GM23338 (cell line): ENCODE results near the gene LUZP2.

Experiments used
- CREB1 ChIP-seq: fragments of 250-450 bp; sonication (Bioruptor Pico); IDR thresholded peaks from 2 replicates; pipeline ENCODE4 v1.5.0; 2020; ENCODE audit warnings: low read depth, mild to moderate bottlenecking, moderate library complexity
- EZH2 ChIP-seq: fragments of 200-600 bp; sonication (generic); IDR thresholded peaks from one replicate; pipeline ENCODE4 v1.8.0; 2017; ENCODE audit warnings: antibody characterized with exemption, mild to moderate bottlenecking, low read depth; ENCODE audit not compliant: unreplicated experiment
- EZH2phosphoT487 ChIP-seq: fragments of 200-600 bp; sonication (generic); IDR thresholded peaks from one replicate; pipeline ENCODE4 v1.8.1; 2018; ENCODE audit warnings: antibody characterized with exemption; ENCODE audit not compliant: unreplicated experiment
- JUNB ChIP-seq: IDR thresholded peaks from one replicate; pipeline ENCODE4 v1.6.1; 2016; ENCODE audit warnings: antibody characterized with exemption; ENCODE audit not compliant: unreplicated experiment
- NANOG ChIP-seq: IDR thresholded peaks from 2 replicates; pipeline ENCODE4 v1.6.1; 2016; ENCODE audit warnings: antibody characterized with exemption, borderline replicate concordance
- POLR2AphosphoS5 ChIP-seq: IDR thresholded peaks from 2 replicates; pipeline ENCODE4 v1.6.1; 2016; ENCODE audit warnings: antibody characterized with exemption, low read depth
- STAT1 ChIP-seq: IDR thresholded peaks from one replicate; pipeline ENCODE4 v1.6.1; 2016; ENCODE audit warnings: antibody characterized with exemption; ENCODE audit not compliant: unreplicated experiment
- ZNF114 ChIP-seq: fragments of 250-450 bp; sonication (Bioruptor Pico); IDR thresholded peaks from 2 replicates; pipeline ENCODE4 v1.5.0; 2020; ENCODE audit warnings: mild to moderate bottlenecking, moderate library complexity
- TF ChIP-seq, protein P1 (sequence below), 2 experiments: fragments of 200-600 bp in 1 of 2; sonication (generic) in 1 of 2; conservative IDR thresholded peaks; 2 replicates each; pipeline versions ENCODE4 v1.5.1 to v1.6.1; 2016 to 2017; ENCODE audit warnings: antibody characterized with exemption in 2 of 2, low read depth in 2 of 2, mild to moderate bottlenecking in 2 of 2, moderate library complexity in 1 of 2
- TF ChIP-seq, protein P2 (sequence below): IDR thresholded peaks from 2 replicates; pipeline ENCODE4 v1.6.1; 2016; ENCODE audit warnings: antibody characterized with exemption
- TF ChIP-seq, protein P3 (sequence below): IDR thresholded peaks from one replicate; pipeline ENCODE4 v1.6.1; 2018; ENCODE audit warnings: antibody characterized with exemption; ENCODE audit not compliant: unreplicated experiment
- TF ChIP-seq, protein P4 (sequence below): fragments of 250-450 bp; sonication (Bioruptor Pico); IDR thresholded peaks from 2 replicates; pipeline ENCODE4 v1.5.0; 2020; ENCODE audit warnings: mild to moderate bottlenecking, moderate library complexity

DNA sequence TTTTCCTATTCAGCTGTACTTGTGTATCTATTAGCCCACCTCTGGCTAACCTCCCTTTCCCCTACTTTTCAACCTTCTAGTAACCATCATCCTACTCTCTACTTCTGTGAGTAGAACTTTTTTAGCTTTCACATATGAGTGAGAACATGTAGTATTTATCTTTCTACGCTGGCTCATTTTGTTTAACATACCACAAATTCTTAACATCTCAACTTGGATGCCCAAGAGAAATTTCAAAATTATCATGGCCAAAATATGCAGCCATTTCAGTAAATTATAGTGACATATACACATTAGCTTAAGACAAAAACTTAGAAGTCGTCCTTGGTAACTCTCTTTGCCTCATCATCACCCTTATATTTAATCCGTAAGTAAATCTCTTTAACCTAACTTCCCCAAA is 34.7 kb downstream of the LUZP2 start:
- TF ChIP-seq, protein P1, sequence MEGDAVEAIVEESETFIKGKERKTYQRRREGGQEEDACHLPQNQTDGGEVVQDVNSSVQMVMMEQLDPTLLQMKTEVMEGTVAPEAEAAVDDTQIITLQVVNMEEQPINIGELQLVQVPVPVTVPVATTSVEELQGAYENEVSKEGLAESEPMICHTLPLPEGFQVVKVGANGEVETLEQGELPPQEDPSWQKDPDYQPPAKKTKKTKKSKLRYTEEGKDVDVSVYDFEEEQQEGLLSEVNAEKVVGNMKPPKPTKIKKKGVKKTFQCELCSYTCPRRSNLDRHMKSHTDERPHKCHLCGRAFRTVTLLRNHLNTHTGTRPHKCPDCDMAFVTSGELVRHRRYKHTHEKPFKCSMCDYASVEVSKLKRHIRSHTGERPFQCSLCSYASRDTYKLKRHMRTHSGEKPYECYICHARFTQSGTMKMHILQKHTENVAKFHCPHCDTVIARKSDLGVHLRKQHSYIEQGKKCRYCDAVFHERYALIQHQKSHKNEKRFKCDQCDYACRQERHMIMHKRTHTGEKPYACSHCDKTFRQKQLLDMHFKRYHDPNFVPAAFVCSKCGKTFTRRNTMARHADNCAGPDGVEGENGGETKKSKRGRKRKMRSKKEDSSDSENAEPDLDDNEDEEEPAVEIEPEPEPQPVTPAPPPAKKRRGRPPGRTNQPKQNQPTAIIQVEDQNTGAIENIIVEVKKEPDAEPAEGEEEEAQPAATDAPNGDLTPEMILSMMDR (conservative IDR thresholded peaks at IDR 0.05; ENCODE audit: low read depth in 2 of 2), result no peak
- TF ChIP-seq EZH2phosphoT487 (no peak), EZH2 (no peak), POLR2AphosphoS5 (no peak), JUNB (no peak), ZNF114 (CRISPR knock-in tag) (no peak), NANOG (no peak), STAT1 (no peak), CREB1 (no peak)
- TF ChIP-seq, protein P2, sequence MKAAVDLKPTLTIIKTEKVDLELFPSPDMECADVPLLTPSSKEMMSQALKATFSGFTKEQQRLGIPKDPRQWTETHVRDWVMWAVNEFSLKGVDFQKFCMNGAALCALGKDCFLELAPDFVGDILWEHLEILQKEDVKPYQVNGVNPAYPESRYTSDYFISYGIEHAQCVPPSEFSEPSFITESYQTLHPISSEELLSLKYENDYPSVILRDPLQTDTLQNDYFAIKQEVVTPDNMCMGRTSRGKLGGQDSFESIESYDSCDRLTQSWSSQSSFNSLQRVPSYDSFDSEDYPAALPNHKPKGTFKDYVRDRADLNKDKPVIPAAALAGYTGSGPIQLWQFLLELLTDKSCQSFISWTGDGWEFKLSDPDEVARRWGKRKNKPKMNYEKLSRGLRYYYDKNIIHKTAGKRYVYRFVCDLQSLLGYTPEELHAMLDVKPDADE, result no peak
- TF ChIP-seq, protein P3, sequence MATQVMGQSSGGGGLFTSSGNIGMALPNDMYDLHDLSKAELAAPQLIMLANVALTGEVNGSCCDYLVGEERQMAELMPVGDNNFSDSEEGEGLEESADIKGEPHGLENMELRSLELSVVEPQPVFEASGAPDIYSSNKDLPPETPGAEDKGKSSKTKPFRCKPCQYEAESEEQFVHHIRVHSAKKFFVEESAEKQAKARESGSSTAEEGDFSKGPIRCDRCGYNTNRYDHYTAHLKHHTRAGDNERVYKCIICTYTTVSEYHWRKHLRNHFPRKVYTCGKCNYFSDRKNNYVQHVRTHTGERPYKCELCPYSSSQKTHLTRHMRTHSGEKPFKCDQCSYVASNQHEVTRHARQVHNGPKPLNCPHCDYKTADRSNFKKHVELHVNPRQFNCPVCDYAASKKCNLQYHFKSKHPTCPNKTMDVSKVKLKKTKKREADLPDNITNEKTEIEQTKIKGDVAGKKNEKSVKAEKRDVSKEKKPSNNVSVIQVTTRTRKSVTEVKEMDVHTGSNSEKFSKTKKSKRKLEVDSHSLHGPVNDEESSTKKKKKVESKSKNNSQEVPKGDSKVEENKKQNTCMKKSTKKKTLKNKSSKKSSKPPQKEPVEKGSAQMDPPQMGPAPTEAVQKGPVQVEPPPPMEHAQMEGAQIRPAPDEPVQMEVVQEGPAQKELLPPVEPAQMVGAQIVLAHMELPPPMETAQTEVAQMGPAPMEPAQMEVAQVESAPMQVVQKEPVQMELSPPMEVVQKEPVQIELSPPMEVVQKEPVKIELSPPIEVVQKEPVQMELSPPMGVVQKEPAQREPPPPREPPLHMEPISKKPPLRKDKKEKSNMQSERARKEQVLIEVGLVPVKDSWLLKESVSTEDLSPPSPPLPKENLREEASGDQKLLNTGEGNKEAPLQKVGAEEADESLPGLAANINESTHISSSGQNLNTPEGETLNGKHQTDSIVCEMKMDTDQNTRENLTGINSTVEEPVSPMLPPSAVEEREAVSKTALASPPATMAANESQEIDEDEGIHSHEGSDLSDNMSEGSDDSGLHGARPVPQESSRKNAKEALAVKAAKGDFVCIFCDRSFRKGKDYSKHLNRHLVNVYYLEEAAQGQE, result no peak
- TF ChIP-seq, protein P4, sequence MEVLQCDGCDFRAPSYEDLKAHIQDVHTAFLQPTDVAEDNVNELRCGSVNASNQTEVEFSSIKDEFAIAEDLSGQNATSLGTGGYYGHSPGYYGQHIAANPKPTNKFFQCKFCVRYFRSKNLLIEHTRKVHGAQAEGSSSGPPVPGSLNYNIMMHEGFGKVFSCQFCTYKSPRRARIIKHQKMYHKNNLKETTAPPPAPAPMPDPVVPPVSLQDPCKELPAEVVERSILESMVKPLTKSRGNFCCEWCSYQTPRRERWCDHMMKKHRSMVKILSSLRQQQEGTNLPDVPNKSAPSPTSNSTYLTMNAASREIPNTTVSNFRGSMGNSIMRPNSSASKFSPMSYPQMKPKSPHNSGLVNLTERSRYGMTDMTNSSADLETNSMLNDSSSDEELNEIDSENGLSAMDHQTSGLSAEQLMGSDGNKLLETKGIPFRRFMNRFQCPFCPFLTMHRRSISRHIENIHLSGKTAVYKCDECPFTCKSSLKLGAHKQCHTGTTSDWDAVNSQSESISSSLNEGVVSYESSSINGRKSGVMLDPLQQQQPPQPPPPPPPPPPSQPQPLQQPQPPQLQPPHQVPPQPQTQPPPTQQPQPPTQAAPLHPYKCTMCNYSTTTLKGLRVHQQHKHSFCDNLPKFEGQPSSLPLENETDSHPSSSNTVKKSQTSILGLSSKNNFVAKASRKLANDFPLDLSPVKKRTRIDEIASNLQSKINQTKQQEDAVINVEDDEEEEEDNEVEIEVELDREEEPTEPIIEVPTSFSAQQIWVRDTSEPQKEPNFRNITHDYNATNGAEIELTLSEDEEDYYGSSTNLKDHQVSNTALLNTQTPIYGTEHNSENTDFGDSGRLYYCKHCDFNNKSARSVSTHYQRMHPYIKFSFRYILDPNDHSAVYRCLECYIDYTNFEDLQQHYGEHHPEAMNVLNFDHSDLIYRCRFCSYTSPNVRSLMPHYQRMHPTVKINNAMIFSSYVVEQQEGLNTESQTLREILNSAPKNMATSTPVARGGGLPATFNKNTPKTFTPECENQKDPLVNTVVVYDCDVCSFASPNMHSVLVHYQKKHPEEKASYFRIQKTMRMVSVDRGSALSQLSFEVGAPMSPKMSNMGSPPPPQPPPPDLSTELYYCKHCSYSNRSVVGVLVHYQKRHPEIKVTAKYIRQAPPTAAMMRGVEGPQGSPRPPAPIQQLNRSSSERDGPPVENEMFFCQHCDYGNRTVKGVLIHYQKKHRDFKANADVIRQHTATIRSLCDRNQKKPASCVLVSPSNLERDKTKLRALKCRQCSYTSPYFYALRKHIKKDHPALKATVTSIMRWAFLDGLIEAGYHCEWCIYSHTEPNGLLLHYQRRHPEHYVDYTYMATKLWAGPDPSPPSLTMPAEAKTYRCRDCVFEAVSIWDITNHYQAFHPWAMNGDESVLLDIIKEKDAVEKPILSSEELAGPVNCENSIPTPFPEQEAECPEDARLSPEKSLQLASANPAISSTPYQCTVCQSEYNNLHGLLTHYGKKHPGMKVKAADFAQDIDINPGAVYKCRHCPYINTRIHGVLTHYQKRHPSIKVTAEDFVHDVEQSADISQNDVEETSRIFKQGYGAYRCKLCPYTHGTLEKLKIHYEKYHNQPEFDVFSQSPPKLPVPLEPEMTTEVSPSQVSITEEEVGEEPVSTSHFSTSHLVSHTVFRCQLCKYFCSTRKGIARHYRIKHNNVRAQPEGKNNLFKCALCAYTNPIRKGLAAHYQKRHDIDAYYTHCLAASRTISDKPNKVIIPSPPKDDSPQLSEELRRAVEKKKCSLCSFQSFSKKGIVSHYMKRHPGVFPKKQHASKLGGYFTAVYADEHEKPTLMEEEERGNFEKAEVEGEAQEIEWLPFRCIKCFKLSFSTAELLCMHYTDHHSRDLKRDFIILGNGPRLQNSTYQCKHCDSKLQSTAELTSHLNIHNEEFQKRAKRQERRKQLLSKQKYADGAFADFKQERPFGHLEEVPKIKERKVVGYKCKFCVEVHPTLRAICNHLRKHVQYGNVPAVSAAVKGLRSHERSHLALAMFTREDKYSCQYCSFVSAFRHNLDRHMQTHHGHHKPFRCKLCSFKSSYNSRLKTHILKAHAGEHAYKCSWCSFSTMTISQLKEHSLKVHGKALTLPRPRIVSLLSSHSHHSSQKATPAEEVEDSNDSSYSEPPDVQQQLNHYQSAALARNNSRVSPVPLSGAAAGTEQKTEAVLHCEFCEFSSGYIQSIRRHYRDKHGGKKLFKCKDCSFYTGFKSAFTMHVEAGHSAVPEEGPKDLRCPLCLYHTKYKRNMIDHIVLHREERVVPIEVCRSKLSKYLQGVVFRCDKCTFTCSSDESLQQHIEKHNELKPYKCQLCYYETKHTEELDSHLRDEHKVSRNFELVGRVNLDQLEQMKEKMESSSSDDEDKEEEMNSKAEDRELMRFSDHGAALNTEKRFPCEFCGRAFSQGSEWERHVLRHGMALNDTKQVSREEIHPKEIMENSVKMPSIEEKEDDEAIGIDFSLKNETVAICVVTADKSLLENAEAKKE (CRISPR knock-in tag), result no peak
